Erythroblast (primary cell): ENCODE data around the gene PPIG.

Source experiments
- DNase-seq, 2 experiments: peaks; one replicate each; lab custom pipeline; 2025; lab: John Stamatoyannopoulos, UW
- GATA1 ChIP-seq: IDR thresholded peaks from 2 replicates; pipeline ENCODE4 v1.6.1; 2011; ENCODE audit warnings: low read depth, mild to moderate bottlenecking, control low read depth, low read length, moderate library complexity
- POLR2A ChIP-seq: IDR thresholded peaks from 2 replicates; pipeline ENCODE4 v1.6.1; 2011; ENCODE audit warnings: mild to moderate bottlenecking, low read length

PPIG gene

GRCh38 chr2:169623235-169623634, 39.1 kb downstream of the PPIG start:
- no peak for DNase-seq
- TF ChIP-seq POLR2A (no peak), GATA1 (no peak)

- TF ChIP-seq POLR2A (no peak), GATA1 (no peak)
- no peak for DNase-seq
Measured at GRCh38 chr2:169625781-169626180, 41.6 kb downstream of the PPIG start.

GRCh38 chr2:169636440-169637097, 52.4 kb downstream of the PPIG start:
- DNase-seq, result no peak
- TF ChIP-seq GATA1, result no peak
- no peak for TF ChIP-seq POLR2A

GRCh38 chr2:169637620-169638019, 53.5 kb downstream of the PPIG start:
- TF ChIP-seq POLR2A (no peak), GATA1 (no peak)

GRCh38 chr2:169640104-169640503, 56.0 kb downstream of the PPIG start:
- TF ChIP-seq POLR2A, result no peak
- no peak for TF ChIP-seq GATA1
- no peak for DNase-seq

More at GRCh38 chr2:169637620-169638019, 53.5 kb downstream of the PPIG start:
- DNase-seq, result no peak

- no peak for DNase-seq
- TF ChIP-seq GATA1, result no peak
- no peak for TF ChIP-seq POLR2A
Measured at GRCh38 chr2:169641464-169641863, 57.3 kb downstream of the PPIG start.

- TF ChIP-seq POLR2A (no peak), GATA1 (no peak)
- no peak for DNase-seq
Measured at GRCh38 chr2:169644173-169644572, 60.0 kb downstream of the PPIG start.

GRCh38 chr2:169647496-169647895, 63.3 kb downstream of the PPIG start:
- no peak for DNase-seq
- TF ChIP-seq GATA1, result no peak
- TF ChIP-seq POLR2A, result no peak

- no peak for DNase-seq
- no peak for TF ChIP-seq POLR2A
- no peak for TF ChIP-seq GATA1
Measured at GRCh38 chr2:169649278-169649677, 65.1 kb downstream of the PPIG start.

- DNase-seq, result no peak
- no peak for TF ChIP-seq GATA1
- no peak for TF ChIP-seq POLR2A
Measured at GRCh38 chr2:169653636-169654035, 69.5 kb downstream of the PPIG start.

GRCh38 chr2:169656164-169656563, 72.0 kb downstream of the PPIG start:
- TF ChIP-seq POLR2A (no peak), GATA1 (no peak)
- no peak for DNase-seq

- TF ChIP-seq GATA1, result no peak
- TF ChIP-seq POLR2A, result no peak
Measured at GRCh38 chr2:169658877-169659276, 74.7 kb downstream of the PPIG start.

GRCh38 chr2:169659320-169659719, 75.2 kb downstream of the PPIG start:
- TF ChIP-seq POLR2A (no peak), GATA1 (no peak)

More at GRCh38 chr2:169658877-169659276, 74.7 kb downstream of the PPIG start:
- DNase-seq, result no peak

GRCh38 chr2:169661265-169661664, 77.1 kb downstream of the PPIG start:
- TF ChIP-seq GATA1 (no peak), POLR2A (no peak)
- no peak for DNase-seq

More at GRCh38 chr2:169659320-169659719, 75.2 kb downstream of the PPIG start:
- no peak for DNase-seq

- peak; percentile 72 to 93 for DNase-seq
- TF ChIP-seq GATA1, result no peak
- no peak for TF ChIP-seq POLR2A
Measured at GRCh38 chr2:169662744-169663143, 78.6 kb downstream of the PPIG start.
